Endothelial cell (in vitro differentiated cells): ENCODE measurements around the gene CLEC4A. TPM values are rescaled to one million over a fixed set of nuclear protein-coding genes. Genes with fewer than 3 reads are reported as not detected.
"Not testable (repeated sequence)": the region's sequence is repeated elsewhere in the genome, so short reads cannot be mapped to it uniquely, and the experiment has no call there.

Source experiments
- DNase-seq: peaks from one replicate; pipeline ENCODE4 v3.0.0; 2021; ENCODE audit warnings: low spot score
- H3K27ac Mint-ChIP-seq: one replicate; pipeline ENCODE4 v1.8.0; 2021; ENCODE audit warnings: mixed read lengths, inconsistent platforms; ENCODE audit not compliant: unreplicated experiment
- H3K27me3 Mint-ChIP-seq: one replicate; pipeline ENCODE4 v1.8.0; 2021; ENCODE audit warnings: mild to moderate bottlenecking, moderate library complexity, mixed read lengths, inconsistent platforms; ENCODE audit not compliant: unreplicated experiment
- H3K36me3 Mint-ChIP-seq: one replicate; pipeline ENCODE4 v1.8.0; 2021; ENCODE audit warnings: mild to moderate bottlenecking, low read depth, mixed read lengths, inconsistent platforms; ENCODE audit not compliant: unreplicated experiment
- H3K4me1 Mint-ChIP-seq: one replicate; pipeline ENCODE4 v1.8.0; 2021; ENCODE audit warnings: mild to moderate bottlenecking, mixed read lengths, inconsistent platforms; ENCODE audit not compliant: unreplicated experiment
- H3K4me3 Mint-ChIP-seq: one replicate; pipeline ENCODE4 v1.8.0; 2021; ENCODE audit warnings: mild to moderate bottlenecking, mixed read lengths, inconsistent platforms; ENCODE audit not compliant: unreplicated experiment
- H3K9me3 Mint-ChIP-seq: one replicate; pipeline ENCODE4 v1.8.0; 2021; ENCODE audit warnings: mixed read lengths, inconsistent platforms; ENCODE audit not compliant: unreplicated experiment
- CTCF ChIP-seq: fragments of 200-600 bp; sonication (generic); IDR thresholded peaks from one replicate; pipeline ENCODE4 v1.5.0; 2021; ENCODE audit warnings: antibody characterized with exemption; ENCODE audit not compliant: unreplicated experiment
- total RNA-seq: library from RNA; stranded (reverse); fragmentation: NEBNext Ultra II Directional; extraction: Animal tissue kit (Norgen Biotek cat#: 25700); gene quantifications from one replicate; pipeline ENCODE4 v1.2.1, GENCODE V29; 2021; ENCODE audit not compliant: unreplicated experiment

Gene CLEC4A
- total RNA-seq, 1 donor from 2014 or later, result 0.82 TPM

- H3K4me1 Mint-ChIP-seq, H3K36me3 Mint-ChIP-seq, H3K27me3 Mint-ChIP-seq, H3K27ac Mint-ChIP-seq, H3K9me3 Mint-ChIP-seq: not testable (repeated sequence)
- peak overlapping the region; percentile 52 for H3K4me3 Mint-ChIP-seq
- peak; percentile 73 for TF ChIP-seq CTCF
- DNase-seq, result peak; percentile 48
These were observed 56.7 kb downstream of the CLEC4A start for GRCh38 chr12:8179989-8180585.

GRCh38 chr12:8181271-8181670, 57.9 kb downstream of the CLEC4A start:
- not testable (repeated sequence) for H3K27ac Mint-ChIP-seq, H3K9me3 Mint-ChIP-seq, H3K4me1 Mint-ChIP-seq, H3K36me3 Mint-ChIP-seq, DNase-seq, H3K27me3 Mint-ChIP-seq
- H3K4me3 Mint-ChIP-seq, result peak overlapping the region; percentile 65

- H3K4me1 Mint-ChIP-seq, H3K27ac Mint-ChIP-seq, H3K4me3 Mint-ChIP-seq, DNase-seq, H3K36me3 Mint-ChIP-seq, H3K27me3 Mint-ChIP-seq, H3K9me3 Mint-ChIP-seq: not testable (repeated sequence)
These were observed 59.5 kb downstream of the CLEC4A start for GRCh38 chr12:8182923-8183322.

GRCh38 chr12:8183346-8183745, 59.9 kb downstream of the CLEC4A start:
- H3K27ac Mint-ChIP-seq, H3K9me3 Mint-ChIP-seq, H3K4me3 Mint-ChIP-seq, DNase-seq, H3K27me3 Mint-ChIP-seq, H3K4me1 Mint-ChIP-seq, H3K36me3 Mint-ChIP-seq: not testable (repeated sequence)

- H3K4me1 Mint-ChIP-seq, H3K27me3 Mint-ChIP-seq, DNase-seq, H3K4me3 Mint-ChIP-seq, H3K27ac Mint-ChIP-seq, H3K9me3 Mint-ChIP-seq, H3K36me3 Mint-ChIP-seq: not testable (repeated sequence)
These were observed 60.8 kb downstream of the CLEC4A start for GRCh38 chr12:8184206-8184605.

- H3K4me1 Mint-ChIP-seq, H3K4me3 Mint-ChIP-seq, H3K27ac Mint-ChIP-seq, H3K27me3 Mint-ChIP-seq, H3K36me3 Mint-ChIP-seq, H3K9me3 Mint-ChIP-seq, DNase-seq: not testable (repeated sequence)
These were observed 64.7 kb downstream of the CLEC4A start for GRCh38 chr12:8188088-8188487.

Other genes with a start within 250 kb of the CLEC4A start
- gene SLC2A3, start 187.4 kb upstream of the CLEC4A start, total RNA-seq, result 562 TPM
- 42.7 TPM for gene FOXJ2, start 90.9 kb upstream of the CLEC4A start, total RNA-seq
- gene C3AR1, start 57.3 kb upstream of the CLEC4A start, total RNA-seq, result 0.49 TPM
- gene NECAP1, start 41.3 kb upstream of the CLEC4A start, total RNA-seq, result 21.7 TPM
- gene ZNF705A, start 33.4 kb downstream of the CLEC4A start, total RNA-seq, result not detected
- gene FAM90A1, start 104.0 kb downstream of the CLEC4A start, total RNA-seq, result not detected